ENCODE results near the gene PCYT1A.

DNA sequence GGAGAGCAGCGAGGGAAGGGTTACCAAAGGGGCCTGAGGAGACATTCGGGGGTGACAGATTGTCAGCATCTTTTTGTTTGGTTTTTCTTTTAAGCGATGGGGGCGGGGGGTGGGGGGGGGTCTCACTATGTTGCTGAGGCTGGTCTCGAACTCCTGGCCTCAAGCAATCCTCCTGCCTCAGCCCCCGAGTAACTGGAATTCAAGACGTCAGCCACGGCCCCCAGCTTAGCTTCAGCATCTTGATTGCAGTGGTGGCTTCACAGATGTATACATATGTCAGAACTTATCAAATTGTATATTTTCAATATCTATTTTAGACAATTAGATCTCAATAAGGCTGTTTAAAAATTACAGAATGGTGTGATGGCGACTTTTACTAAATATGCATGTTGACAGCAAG lies 107.2 kb downstream of the PCYT1A start:
- no peak for TF ChIP-seq POLR2AphosphoS5 (IDR thresholded peaks at IDR 0.05; ENCODE audit: borderline replicate concordance, low read depth, low read length)
- TF ChIP-seq FOXP2 (optimal IDR thresholded peaks at IDR 0.05; ENCODE audit: control extremely low read depth, extremely low read length, insufficient read depth), result no peak
- TF ChIP-seq EZH2 (IDR thresholded peaks at IDR 0.05), result no peak
